ENCODE data around the gene DPYSL4. TPM values are rescaled to one million over a fixed set of nuclear protein-coding genes. Genes with fewer than 3 reads are reported as not detected.
A peak's percentile ranks its signal among the peaks of the same experiment; 100 is the strongest.

DPYSL4 gene
- total RNA-seq, result 5.6 and 5.8 TPM in 2 replicates

GRCh38 chr10:132186488-132187429, at the start of gene DPYSL4:
Gene DPYSL4, plus strand, starts transcription at chr10:132186948. Its CDS starts 116 bp downstream, at chr10:132187064.
- peak in 1 of 2 donors; percentile 28 for DNase-seq (ENCODE audit: low read depth in 2 of 2)

DNA sequence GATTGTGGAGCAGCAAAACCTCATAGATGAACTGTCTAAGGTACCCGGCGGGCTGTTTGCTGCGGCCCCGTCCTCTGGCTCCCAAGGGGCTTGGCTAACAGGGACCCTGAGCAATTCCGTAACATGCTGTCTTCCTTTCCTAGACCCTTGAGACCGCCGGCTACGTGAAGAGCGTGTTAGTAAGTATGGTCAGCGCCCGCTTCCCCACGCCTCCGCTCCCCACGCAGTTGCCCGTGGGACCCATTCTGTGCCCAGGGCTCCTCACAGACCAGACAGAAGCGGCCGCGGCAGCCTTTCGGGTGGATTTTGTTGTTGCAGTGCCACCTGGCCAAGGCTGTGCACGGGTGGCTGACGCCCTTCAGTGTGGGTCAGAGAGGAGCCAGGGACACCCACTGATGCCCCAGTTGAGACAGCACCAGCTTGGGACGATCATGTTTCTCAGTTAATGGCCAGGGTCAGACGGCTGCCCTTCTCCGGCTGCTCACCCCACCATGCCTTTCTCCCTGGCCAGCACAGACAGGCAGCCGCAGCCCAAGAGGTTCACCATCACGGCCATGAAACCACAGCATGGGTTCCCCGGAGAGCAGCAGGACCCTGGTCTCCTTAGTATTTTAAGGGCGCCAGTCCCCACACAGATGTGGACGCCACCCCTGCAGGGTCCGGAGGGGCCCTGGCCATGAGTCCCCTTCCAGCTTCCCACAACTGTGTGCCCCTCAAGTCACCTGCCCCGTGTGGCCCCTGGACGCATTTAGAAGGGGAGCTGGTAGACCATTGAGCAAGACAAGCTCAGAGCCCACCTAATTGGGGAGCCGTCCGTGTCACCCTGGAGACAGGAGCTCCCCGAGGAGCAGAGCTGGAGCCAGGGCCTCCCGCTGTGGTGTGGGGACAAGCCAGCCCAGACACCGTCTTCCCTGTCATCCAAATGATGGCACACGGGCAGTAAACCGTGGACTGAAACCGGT, 49.4 kb upstream of the DPYSL4 start:
- no peak for DNase-seq (ENCODE audit: low read depth in 2 of 2)

GRCh38 chr10:132138133-132138532, 48.6 kb upstream of the DPYSL4 start:
- DNase-seq (ENCODE audit: low read depth in 2 of 2), result no peak

- no peak for DNase-seq (ENCODE audit: low read depth in 2 of 2)
Measured at GRCh38 chr10:132138596-132138995, 48.2 kb upstream of the DPYSL4 start.

DNA sequence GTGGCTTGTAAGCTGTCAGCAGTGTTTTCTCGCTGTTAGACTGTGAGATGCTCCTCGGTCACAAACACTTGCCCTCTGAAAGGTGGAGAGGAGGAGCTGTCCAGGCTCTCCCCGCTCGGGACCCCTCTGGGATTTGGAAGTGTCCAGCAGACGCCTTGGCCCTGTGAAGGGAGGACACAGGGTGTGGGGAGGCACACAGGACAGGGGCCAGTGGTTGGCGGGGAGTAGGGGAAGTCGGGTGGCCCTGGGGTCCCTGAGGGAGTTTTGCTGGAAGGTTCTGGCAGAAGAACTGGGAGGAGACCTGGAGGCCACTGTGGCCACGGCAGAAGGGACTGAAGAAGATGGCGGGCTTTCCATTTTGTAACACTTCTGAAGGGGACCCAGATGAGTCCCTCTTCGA, 47.2 kb upstream of the DPYSL4 start:
- DNase-seq (ENCODE audit: low read depth in 2 of 2), result no peak

GRCh38 chr10:132140167-132140925, 46.4 kb upstream of the DPYSL4 start:
- DNase-seq (ENCODE audit: low read depth in 2 of 2), result no peak

GRCh38 chr10:132141076-132141475, 45.7 kb upstream of the DPYSL4 start:
- DNase-seq (ENCODE audit: low read depth in 2 of 2), result no peak

- no peak for DNase-seq (ENCODE audit: low read depth in 2 of 2)
Measured at GRCh38 chr10:132141526-132142395, 45.0 kb upstream of the DPYSL4 start.

GRCh38 chr10:132142396-132143161, 44.2 kb upstream of the DPYSL4 start:
- peak in 1 of 2 donors; percentile 7 for DNase-seq (ENCODE audit: low read depth in 2 of 2)

- DNase-seq (ENCODE audit: low read depth in 2 of 2), result no peak
Measured at GRCh38 chr10:132143162-132143561, 43.6 kb upstream of the DPYSL4 start.

GRCh38 chr10:132144086-132144485, 42.7 kb upstream of the DPYSL4 start:
- no peak for DNase-seq (ENCODE audit: low read depth in 2 of 2)

DNA sequence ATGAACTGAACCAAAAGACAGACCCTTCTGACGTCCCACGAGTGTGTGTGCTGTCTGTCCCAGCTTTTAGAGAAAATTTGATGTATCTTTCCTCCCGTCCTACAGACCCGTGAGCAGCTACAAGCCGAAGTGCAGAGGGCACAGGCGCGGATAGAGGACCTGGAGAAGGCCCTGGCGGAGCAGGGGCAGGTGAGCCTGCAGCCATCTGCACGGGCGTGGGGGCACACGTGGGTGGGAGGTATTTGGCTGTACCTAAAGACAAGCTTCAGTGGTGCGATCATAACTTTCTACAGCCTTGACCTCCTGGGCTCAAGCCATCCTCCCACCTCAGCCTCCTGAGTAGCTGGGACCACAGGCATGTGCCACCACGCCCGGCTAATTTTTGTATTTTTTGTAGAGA, 41.7 kb upstream of the DPYSL4 start:
- DNase-seq (ENCODE audit: low read depth in 2 of 2), result no peak

DNA sequence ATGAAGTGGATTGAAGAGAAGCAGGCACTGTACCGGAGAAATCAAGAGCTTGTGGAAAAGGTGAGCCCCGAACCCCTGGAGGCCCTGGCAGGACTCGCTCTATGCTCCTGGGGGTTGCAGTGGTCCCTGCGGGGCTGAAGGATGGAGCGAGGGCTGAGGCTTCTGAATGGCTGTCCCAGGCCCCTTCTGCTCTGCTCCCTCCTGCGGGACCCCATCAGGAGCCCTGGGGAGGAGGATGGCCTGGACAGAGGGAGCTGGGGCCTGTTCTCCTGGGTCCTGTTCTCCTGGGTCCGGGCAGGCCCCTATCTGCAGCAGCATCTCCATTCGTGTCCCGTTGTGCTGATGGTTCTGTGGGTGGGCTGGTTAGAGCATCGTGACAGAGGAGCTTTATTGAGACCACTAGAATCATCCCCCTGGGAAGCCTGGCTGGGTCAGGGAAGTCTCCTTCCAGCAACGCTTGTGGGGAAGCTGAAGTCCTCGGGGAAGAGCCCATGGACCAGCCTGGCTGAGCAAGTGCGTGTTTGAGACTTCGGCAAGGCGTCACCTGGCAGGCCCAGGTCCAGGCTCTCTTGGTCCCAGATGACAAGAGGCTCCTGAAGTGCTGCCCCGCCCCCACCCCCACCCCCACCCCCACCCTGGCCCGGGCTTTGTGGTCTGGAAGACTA, 41.1 kb upstream of the DPYSL4 start:
- DNase-seq (ENCODE audit: low read depth in 2 of 2), result no peak

DNA sequence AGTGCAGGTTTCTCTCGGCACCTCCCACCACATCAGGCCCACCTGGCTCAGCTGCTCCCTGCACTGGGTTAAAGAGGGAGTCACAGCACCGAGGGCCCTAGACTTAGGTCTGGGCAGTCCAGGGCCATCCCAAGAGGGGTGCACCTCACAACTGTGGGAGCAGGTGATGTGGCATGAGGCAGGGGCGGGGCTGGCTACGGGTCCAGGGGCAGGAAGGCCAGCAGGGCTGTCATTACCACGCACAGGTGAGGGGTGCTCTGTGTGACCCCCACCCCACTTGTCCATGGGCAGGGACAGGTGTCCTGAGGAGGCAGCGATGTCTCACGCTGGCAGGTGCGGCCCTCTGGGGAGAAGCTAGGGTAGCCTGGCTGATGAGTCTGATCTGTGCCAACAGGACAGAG, 40.5 kb upstream of the DPYSL4 start:
- DNase-seq (ENCODE audit: low read depth in 2 of 2), result no peak

DNA sequence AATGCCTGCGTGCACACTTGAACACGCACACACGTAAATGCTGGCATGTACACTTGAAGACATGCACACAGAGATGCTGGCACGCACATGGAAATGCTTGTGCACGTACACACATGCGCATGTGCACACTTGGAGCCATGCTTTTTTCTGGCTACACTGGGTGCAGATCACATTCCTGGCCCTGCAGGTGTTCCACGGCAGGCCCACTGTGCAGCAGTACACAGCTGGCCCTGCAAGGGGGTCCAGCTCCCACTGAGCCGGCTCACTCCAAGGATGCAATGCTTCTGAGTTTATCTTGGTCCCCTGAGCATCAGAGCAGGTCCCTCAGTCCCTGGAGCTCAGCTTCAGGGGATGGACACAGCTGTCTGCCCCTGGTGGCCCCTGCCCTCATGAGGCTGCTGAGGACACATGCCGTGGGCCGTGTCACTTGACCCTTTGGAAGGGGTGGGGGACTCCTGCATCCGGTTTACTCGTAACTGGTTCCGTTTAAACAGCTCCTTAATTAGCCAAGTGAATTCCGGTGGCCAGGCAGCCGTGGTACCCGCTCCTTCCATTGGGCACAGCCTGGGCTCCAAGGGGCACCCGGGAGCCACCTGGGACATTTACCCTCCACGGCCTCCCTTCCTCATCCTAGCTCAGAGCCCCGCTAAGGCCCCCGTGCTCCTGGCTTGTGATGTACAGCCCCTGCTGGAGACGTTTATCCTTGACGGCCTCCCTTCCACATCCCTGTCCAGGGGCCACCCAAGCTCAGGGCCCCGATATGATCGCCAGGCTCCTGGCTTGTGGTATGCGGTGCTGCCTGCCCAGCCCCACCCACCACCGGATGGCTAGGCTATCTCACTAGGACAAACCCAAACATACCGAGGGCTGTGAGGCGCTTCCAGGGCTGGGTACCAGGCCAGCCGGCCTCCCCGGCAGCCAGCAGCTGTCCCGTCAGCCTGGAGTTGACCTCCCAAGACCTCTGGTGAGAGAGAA, 39.5 kb upstream of the DPYSL4 start:
- DNase-seq (ENCODE audit: low read depth in 2 of 2), result no peak

GRCh38 chr10:132148261-132149251, 38.2 kb upstream of the DPYSL4 start:
- no peak for DNase-seq (ENCODE audit: low read depth in 2 of 2)

DNA sequence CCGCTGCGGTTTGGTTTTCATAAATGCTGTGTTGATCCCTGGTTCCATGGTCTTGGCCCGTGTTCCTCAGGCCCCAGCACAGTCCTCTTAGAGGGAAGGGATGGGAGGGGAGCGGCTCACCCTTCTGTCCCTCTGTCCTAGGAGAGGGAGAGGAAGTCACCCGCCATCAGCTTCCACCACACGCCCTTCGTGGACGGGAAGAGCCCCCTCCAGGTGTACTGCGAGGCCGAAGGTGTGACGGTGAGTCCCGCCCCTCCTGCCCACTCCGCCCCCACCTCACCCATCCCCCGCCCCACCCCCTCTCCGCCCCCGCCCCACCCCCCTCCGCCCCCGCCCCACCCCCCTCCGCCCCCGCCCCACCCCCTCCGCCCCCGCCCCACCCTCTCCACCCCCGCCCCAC, 37.5 kb upstream of the DPYSL4 start:
- DNase-seq (ENCODE audit: low read depth in 2 of 2), result no peak

All from dermis microvascular lymphatic vessel endothelial cell (primary cell).